ENCODE measurements around the gene PEX14. TPM values are rescaled to one million over a fixed set of nuclear protein-coding genes. Genes with fewer than 3 reads are reported as not detected.

PEX14 gene
- total and polyA plus RNA-seq, 9 of the 15 experiments (the other 6 are each of a cell fraction or from before 2014, with no cell fraction given), result 2.6 to 45.7 (median 22.7) TPM

- peak; percentile 61 for FAIRE-seq
- no peaks in the 10 kb centered on the region for H3K9me3 ChIP-seq (replicated peaks; ENCODE audit: control insufficient read depth, insufficient read depth, low read depth, low read length)
- H3K9ac ChIP-seq (ENCODE audit: insufficient read depth in 1 of 2, low read depth in 2 of 2, low read length in 2 of 2), result peak overlapping the region in 1 of 2 experiments; percentile 72; a peak in 2 of 4 replicates
- peaks cover 23 to 28% of the 10 kb centered on the region in 2 experiments; a peak in 4 of 5 replicates for H3K4me1 ChIP-seq (replicated peaks in 1 of 2; ENCODE audit: control insufficient read depth in 2 of 2, insufficient read depth in 2 of 2, low read length in 2 of 2)
- no peaks in the 10 kb centered on the region for H3K27me3 ChIP-seq (ENCODE audit: control insufficient read depth in 2 of 2, insufficient read depth in 2 of 2, low read length in 2 of 2)
- H3K4me3 ChIP-seq, result no peak overlapping the region
- H3K9me1 ChIP-seq (ENCODE audit: control insufficient read depth, insufficient read depth, low read length), result peaks cover 14% of the 10 kb centered on the region
- H2AFZ ChIP-seq (ENCODE audit: low read depth, low read length), result no peak overlapping the region
- in situ Hi-C loops (cut with MboI), result no loop called here
- H3K27ac ChIP-seq (ENCODE audit: extremely low read depth, low read depth, low read length), result no peak overlapping the region
- DNase-seq (ENCODE audit: extremely low read depth in 1 of 4, low spot score in 3 of 4), result peak; percentile 45 to 65 (median 48)
- ChIA-PET CTCF (ENCODE audit: low intra/inter-chr PET ratio) (interaction anchor here (1.0 to 1.6 kb wide), 4 partner anchors 353 to 446 kb away, joined by 4 to 6 read pairs (median 5); no protein-coding TSS in a partner anchor), POLR2A (interaction anchor here (0.7 to 0.9 kb wide), 2 partner anchors 11 to 20 kb away, joined by 3 read pairs; no protein-coding TSS in a partner anchor)
- H3K4me2 ChIP-seq (ENCODE audit: insufficient read depth, low read length), result no peak overlapping the region
- H4K20me1 ChIP-seq (replicated peaks; ENCODE audit: control insufficient read depth, insufficient read depth, low read length), result peaks cover 62% of the 10 kb centered on the region
- intact Hi-C loops (cut with micrococcal nuclease), result loop anchor here (1.0 to 10.0 kb wide), 2 partner anchors 352 to 430 kb away; no protein-coding TSS in a partner anchor
- peaks cover 28% of the 10 kb centered on the region; the same call in 2 of the 3 replicates for H3K36me3 ChIP-seq (ENCODE audit: control insufficient read depth, insufficient read depth, low read length)
- BruUV-seq (replicated peaks), result no TSS peak
- WGBS (ENCODE audit: insufficient coverage, low coverage, missing lambda C conversion rate), result 79% methylated on average over 8 of the region's 8 CpGs
- ATAC-seq, result peak; percentile 54
- peaks cover 95% of the 10 kb centered on the region for H3K79me2 ChIP-seq (ENCODE audit: control insufficient read depth, insufficient read depth, low read length)
- TF ChIP-seq RFX7 (CRISPR knock-in tag; IDR thresholded peaks at IDR 0.05) (no peak), HOMEZ (CRISPR knock-in tag; IDR thresholded peaks at IDR 0.05) (no peak), MAZ (CRISPR knock-in tag; conservative IDR thresholded peaks at IDR 0.05 in 1 of 2, IDR thresholded peaks at IDR 0.05 in 1 of 2) (0 out of 4 replicates have a peak, but pooled peaks of 1 of the 2 experiments have one; percentile 31), ZNF274 (IDR thresholded peaks at IDR 0.05; ENCODE audit: borderline replicate concordance, low read depth, low read length) (no peak), SMC3 (conservative IDR thresholded peaks at IDR 0.05; ENCODE audit: insufficient read depth, low read depth, low read length) (0 out of 2 replicates have a peak, but pooled peaks have one; percentile 26), GATA2 (CRISPR knock-in tag; IDR thresholded peaks at IDR 0.05) (no peak), CBX5 (IDR thresholded peaks at IDR 0.05; ENCODE audit: borderline replicate concordance, low read depth) (no peak), GTF2E2 (tag; IDR thresholded peaks at IDR 0.05) (0 out of 2 replicates have a peak, but pooled peaks have one; percentile 35), POLR2G (IDR thresholded peaks at IDR 0.05; ENCODE audit: low read depth, low read length) (no peak), GATAD2A (IDR thresholded peaks at IDR 0.05) (no peak), SREBF2 (CRISPR knock-in tag; IDR thresholded peaks at IDR 0.05) (no peak), ZNF699 (CRISPR knock-in tag; IDR thresholded peaks at IDR 0.05; ENCODE audit: insufficient replicate concordance) (no peak)
- TF ChIP-seq, protein P1, sequence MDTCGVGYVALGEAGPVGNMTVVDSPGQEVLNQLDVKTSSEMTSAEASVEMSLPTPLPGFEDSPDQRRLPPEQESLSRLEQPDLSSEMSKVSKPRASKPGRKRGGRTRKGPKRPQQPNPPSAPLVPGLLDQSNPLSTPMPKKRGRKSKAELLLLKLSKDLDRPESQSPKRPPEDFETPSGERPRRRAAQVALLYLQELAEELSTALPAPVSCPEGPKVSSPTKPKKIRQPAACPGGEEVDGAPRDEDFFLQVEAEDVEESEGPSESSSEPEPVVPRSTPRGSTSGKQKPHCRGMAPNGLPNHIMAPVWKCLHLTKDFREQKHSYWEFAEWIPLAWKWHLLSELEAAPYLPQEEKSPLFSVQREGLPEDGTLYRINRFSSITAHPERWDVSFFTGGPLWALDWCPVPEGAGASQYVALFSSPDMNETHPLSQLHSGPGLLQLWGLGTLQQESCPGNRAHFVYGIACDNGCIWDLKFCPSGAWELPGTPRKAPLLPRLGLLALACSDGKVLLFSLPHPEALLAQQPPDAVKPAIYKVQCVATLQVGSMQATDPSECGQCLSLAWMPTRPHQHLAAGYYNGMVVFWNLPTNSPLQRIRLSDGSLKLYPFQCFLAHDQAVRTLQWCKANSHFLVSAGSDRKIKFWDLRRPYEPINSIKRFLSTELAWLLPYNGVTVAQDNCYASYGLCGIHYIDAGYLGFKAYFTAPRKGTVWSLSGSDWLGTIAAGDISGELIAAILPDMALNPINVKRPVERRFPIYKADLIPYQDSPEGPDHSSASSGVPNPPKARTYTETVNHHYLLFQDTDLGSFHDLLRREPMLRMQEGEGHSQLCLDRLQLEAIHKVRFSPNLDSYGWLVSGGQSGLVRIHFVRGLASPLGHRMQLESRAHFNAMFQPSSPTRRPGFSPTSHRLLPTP (IDR thresholded peaks at IDR 0.05; ENCODE audit: borderline replicate concordance, extremely low read depth, insufficient read length), result no peak
- TF ChIP-seq, protein P2, sequence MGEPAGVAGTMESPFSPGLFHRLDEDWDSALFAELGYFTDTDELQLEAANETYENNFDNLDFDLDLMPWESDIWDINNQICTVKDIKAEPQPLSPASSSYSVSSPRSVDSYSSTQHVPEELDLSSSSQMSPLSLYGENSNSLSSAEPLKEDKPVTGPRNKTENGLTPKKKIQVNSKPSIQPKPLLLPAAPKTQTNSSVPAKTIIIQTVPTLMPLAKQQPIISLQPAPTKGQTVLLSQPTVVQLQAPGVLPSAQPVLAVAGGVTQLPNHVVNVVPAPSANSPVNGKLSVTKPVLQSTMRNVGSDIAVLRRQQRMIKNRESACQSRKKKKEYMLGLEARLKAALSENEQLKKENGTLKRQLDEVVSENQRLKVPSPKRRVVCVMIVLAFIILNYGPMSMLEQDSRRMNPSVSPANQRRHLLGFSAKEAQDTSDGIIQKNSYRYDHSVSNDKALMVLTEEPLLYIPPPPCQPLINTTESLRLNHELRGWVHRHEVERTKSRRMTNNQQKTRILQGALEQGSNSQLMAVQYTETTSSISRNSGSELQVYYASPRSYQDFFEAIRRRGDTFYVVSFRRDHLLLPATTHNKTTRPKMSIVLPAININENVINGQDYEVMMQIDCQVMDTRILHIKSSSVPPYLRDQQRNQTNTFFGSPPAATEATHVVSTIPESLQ (CRISPR knock-in tag; IDR thresholded peaks at IDR 0.05), result no peak
Measured at GRCh38 chr1:10514490-10515235, 39.9 kb downstream of the PEX14 start.
